Spleen (tissue), 7 donors: ENCODE data around the gene HTRA2.

Experiments used
- POLR2AphosphoS5 ChIP-seq, 3 donors: sonication (generic); formaldehyde crosslinking; IDR thresholded peaks; one replicate each; pipeline ENCODE4 v1.5.1; 2017; ENCODE audit warnings: antibody characterized with exemption in 3 of 3
- TF ChIP-seq, protein P1 (sequence below), 11 experiments: fragments of 200-600 bp in 7 of 11; fragments of 450-650 bp in 4 of 11; sonication (generic) in 4 of 11; IDR thresholded peaks in 8 of 11; conservative IDR thresholded peaks in 3 of 11; 1 replicate in 7 of 11; 2 replicates in 4 of 11; pipeline versions ENCODE4 v1.4.0 to v1.8.0; 2016 to 2021; ENCODE audit warnings: antibody characterized with exemption in 11 of 11, inconsistent platforms in 4 of 11, mild to moderate bottlenecking in 1 of 11
- donor health status: DM: no; HTN: no; CAD: no; lungs with moderate emphysema.
- donor health status: DM: no; HTN: no; CAD: no.
- donor health status: DM: no; HTN: no; CAD: no.

GRCh38 chr2:74516650-74517049 lies 13.1 kb upstream of the HTRA2 start:
- TF ChIP-seq, protein P1, sequence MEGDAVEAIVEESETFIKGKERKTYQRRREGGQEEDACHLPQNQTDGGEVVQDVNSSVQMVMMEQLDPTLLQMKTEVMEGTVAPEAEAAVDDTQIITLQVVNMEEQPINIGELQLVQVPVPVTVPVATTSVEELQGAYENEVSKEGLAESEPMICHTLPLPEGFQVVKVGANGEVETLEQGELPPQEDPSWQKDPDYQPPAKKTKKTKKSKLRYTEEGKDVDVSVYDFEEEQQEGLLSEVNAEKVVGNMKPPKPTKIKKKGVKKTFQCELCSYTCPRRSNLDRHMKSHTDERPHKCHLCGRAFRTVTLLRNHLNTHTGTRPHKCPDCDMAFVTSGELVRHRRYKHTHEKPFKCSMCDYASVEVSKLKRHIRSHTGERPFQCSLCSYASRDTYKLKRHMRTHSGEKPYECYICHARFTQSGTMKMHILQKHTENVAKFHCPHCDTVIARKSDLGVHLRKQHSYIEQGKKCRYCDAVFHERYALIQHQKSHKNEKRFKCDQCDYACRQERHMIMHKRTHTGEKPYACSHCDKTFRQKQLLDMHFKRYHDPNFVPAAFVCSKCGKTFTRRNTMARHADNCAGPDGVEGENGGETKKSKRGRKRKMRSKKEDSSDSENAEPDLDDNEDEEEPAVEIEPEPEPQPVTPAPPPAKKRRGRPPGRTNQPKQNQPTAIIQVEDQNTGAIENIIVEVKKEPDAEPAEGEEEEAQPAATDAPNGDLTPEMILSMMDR (IDR thresholded peaks at IDR 0.05 in 8 of 11, conservative IDR thresholded peaks at IDR 0.05 in 3 of 11), result no peak
- no peak for TF ChIP-seq POLR2AphosphoS5 (IDR thresholded peaks at IDR 0.05)
